HG03354 (cell line): ENCODE results near the gene TUBA4A.

Experiments used
- ATAC-seq: cut with Tn5 transposase; IDR thresholded peaks from one replicate; pipeline ENCODE4 v1.9.1; 2021; ENCODE audit warnings: mild to moderate bottlenecking; ENCODE audit not compliant: unreplicated experiment, poor library complexity, severe bottlenecking

Gene TUBA4A

DNA sequence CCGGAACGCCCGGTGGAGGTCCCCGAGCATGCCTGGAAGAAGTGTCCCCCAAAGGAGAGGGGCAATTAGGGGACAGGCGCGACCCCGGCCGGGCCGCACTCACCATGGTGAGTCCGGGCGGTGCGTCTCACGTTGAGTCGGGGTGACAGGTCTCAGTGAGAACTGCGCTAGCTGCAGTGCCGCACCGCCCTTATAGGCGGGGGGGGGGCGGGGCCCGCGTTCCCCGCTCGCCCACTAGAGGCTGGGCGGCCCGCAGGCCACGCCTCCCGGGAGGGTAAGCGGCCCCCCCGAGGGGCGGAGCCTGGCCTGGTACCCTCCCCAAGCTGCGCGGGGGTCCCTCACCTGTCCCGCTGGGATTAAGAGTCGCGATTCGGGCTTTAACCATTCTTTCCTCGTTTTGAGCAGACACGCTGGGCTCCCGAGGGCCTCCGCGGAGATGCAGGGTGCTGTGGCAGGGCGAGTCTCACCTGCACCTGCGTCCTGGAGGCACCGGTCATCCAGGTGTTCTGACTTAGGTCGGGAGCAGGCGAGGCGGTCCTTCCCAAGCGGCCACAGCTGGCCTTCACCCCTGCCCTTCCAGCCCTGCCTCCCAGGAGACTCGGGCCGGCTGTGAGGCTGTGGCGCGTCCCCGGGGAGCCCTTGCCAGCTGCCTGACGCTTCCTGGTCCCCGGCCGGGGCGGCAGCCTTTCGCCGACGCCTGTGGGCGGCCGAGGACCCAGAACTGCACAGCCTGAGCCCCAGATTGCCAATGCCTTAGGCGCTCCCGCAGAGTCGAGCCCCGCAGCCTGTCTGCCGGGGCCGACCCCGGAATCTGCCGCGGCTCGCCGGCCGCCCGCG is at the start of gene TUBA4A:
Gene TUBA4A (minus strand): TSS at position 166 of the 837 bp plus-strand sequence. CDS start 60 bp downstream, at position 106.
- ATAC-seq = peak; percentile 57

- no peak for ATAC-seq
Observed at GRCh38 chr2:219302412-219302968, 48.8 kb upstream of the TUBA4A start.

GRCh38 chr2:219300022-219300421 is 46.3 kb upstream of the TUBA4A start:
- no peak for ATAC-seq

DNA sequence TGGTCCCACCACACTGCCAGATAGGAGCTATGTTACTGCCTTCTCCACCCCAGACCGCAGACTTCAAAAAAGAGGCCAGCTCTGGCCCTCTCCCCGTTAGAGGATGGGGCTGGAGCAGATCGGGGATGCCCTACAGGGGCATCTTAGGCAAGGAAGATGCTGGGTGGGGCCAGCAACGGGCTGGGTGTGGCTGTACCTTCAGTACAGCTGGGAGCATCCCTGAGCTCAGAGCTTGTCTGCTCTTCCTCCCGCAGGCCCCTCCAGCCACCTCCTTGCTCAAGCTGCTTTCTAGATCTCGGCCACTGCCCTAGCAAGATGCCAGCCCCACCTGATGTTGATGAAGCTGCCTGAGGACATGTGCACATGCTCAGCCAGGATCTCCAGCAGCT is 45.6 kb upstream of the TUBA4A start:
- ATAC-seq = no peak

- ATAC-seq = peak; percentile 66
Observed at GRCh38 chr2:219298759-219299371, 45.1 kb upstream of the TUBA4A start.

DNA sequence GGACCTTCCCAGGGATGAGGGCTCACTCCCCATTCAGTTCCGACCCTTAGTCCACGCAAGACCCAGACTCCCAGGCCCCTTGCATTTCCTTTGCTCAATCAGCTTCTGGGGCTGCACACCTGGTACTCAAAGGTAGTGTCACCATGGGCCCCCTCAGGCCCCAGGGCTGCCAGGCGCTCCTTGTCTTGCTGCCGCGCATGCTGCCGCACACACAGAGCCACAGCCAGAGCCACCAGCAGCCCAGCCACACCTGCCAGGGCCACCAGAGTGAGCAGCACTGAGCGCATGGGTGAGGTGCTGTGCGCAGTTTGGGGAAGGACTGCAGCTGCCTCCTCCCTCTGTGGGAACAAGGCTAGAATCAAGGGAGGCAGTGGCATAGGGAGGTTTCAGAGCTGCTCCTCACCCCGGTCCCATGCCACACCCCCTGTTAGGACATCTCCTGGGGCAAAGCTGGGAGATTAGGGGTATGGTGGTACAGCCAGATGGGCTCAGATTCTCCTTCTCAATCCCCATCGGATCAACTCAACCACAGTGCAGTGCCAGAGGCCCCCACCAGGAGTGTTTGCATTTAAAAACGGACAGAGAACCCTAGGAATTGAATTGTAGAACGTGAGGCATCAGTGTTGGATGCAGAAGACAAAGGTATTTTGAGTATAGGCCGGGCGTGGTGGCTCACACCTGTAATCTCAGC is 44.2 kb upstream of the TUBA4A start:
- no peak for ATAC-seq

GRCh38 chr2:219296631-219297391 is 43.1 kb upstream of the TUBA4A start:
- no peak for ATAC-seq

- ATAC-seq = no peak
Observed at GRCh38 chr2:219296142-219296541, 42.4 kb upstream of the TUBA4A start.

- peak; percentile 89 for ATAC-seq
Observed at GRCh38 chr2:219294356-219295351, 40.9 kb upstream of the TUBA4A start.

GRCh38 chr2:219293736-219294231 is 40.1 kb upstream of the TUBA4A start:
- ATAC-seq = no peak

DNA sequence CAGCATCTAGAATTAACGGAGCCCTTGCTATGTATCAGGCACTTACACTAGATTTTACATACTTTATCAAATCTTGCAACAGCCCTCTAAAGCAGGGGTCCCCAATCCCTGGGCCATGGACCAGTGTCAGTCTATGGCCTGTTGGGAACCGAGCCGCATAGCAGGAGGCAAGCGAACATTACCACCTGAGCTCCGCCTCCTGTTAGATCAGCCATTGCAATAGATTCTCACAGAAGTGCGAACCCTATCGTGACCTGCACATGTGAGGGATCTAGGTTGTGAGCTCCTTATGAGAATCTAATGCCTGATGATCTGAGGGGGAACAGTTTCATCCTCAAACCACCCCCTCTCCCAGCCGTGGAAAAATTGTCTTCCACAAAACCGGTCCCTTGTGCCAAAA is 38.9 kb upstream of the TUBA4A start:
- no peak for ATAC-seq

GRCh38 chr2:219291910-219292490 is 38.3 kb upstream of the TUBA4A start:
- no peak for ATAC-seq

DNA sequence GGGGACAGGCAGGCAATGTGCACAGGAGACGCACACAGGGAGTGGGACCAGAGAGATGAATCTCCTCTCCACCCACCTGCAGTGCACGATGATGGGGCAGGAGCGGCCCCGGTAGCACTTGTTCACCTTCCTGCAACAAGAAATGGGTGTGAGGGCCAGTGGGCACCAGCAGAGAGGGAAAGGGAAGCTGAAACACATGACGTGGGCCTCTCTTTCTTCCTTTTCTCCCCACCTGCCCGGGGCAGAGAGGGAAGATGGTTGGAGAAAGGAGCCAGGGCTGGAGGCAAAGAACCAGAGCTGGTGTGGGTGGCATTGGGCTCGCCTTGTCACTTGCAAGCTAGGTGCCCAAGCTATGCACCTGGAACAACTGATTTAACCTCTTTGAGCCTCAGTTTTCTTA is 37.7 kb upstream of the TUBA4A start:
- no peak for ATAC-seq

- no peak for ATAC-seq
Observed at GRCh38 chr2:219290381-219291171, 36.9 kb upstream of the TUBA4A start.

DNA sequence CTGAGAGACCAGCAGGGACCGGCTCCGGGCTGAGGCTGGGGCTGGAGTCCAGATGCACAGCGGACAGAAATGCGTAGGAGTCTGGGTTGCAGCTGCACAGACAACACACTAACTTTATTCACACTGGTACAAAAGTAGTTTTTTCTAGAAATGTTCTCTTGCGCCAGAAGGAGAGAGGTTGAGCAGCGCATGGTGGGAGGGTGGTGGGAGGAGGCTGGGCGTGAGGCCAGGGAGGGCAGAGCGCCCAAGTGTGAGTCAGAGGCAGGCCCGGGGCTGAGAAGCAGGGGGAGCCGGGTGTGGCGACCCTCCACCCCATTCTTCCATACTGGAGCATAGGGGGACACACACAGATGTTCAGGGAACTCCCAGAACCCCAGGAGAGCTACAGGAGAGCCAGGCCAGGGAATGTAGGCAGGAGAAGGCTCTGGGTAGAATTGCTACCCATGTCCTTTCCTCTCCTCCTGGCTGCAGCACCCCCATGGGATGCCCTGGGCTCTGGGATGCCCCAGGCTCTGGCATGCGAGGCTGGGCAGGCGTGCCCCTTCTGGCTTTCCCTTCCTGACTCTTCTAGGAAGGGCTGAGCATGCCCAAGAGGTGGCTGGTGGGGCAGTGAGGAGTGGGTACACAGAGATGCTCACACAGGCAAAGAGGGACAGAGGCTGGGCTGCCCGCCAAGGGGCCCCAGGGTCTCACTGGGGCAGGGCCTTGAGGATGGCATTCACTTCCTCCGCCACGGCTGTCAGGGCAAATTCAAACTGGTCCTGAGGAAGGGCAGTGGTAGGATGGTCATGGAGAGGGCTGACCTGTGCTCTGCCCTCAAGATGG is 36.0 kb upstream of the TUBA4A start:
- no peak for ATAC-seq

DNA sequence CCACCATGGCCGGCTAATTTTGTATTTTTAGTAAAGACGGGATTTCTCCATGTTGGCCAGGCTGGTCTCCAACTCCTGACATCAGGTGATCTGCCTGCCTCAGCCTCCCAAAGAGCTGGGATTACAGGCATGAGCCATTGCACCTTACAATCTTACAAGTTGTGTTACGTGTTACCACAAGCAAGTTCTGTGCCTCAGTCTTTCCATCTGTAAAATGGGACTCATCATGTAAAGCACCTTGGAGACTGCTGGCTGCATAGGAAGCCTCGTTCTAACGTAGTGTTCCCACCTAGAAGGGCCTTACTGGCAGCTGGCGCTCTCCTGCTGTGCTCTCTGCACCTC is 35.4 kb upstream of the TUBA4A start:
- no peak for ATAC-seq
